ENCODE measurements around the gene SGCE. TPM values are rescaled to one million over a fixed set of nuclear protein-coding genes. Genes with fewer than 3 reads are reported as not detected.

The SGCE gene
- total RNA-seq, 4 donors from 2014 or later: 72.3 to 108 (median 85.8) TPM

DNA sequence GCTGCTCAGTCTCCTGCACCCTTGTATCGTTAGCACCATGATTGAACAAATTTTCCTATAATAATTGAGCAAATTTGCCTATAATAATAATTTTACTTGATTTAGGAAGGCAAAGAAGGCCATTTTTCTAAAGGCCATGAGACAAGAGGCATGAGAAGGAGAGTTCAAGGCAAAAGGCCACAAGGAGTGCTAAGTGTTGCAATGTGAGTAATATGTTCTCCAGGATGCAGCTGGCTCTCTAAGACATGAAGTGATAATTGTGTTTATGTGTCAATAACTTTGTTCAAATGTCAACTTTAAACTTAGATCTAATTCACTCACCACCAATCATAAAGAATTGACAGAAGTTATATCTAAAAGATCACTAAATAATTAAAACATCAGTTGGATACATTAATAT is 53.8 kb downstream of the SGCE start:
- Histone ChIP-seq H3K27ac (no peak overlapping the region), H3K36me3 (peaks cover 0 to 5% of the 10 kb centered on the region in 2 donors), H3K27me3 (no peaks in the 10 kb centered on the region), H3K4me1 (no peaks in the 10 kb centered on the region), H3K9me3 (no peaks in the 10 kb centered on the region), H3K4me3 (replicated peaks in 1 of 3) (no peak overlapping the region)
- no peak for DNase-seq
- WGBS, 2 donors: 97 to 98% methylated on average over 1 of the region's 1 CpG
- intact Hi-C loops (cut with DNase I): no loop called here
- TF ChIP-seq, protein P1, sequence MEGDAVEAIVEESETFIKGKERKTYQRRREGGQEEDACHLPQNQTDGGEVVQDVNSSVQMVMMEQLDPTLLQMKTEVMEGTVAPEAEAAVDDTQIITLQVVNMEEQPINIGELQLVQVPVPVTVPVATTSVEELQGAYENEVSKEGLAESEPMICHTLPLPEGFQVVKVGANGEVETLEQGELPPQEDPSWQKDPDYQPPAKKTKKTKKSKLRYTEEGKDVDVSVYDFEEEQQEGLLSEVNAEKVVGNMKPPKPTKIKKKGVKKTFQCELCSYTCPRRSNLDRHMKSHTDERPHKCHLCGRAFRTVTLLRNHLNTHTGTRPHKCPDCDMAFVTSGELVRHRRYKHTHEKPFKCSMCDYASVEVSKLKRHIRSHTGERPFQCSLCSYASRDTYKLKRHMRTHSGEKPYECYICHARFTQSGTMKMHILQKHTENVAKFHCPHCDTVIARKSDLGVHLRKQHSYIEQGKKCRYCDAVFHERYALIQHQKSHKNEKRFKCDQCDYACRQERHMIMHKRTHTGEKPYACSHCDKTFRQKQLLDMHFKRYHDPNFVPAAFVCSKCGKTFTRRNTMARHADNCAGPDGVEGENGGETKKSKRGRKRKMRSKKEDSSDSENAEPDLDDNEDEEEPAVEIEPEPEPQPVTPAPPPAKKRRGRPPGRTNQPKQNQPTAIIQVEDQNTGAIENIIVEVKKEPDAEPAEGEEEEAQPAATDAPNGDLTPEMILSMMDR (IDR thresholded peaks at IDR 0.05): no peak

DNA sequence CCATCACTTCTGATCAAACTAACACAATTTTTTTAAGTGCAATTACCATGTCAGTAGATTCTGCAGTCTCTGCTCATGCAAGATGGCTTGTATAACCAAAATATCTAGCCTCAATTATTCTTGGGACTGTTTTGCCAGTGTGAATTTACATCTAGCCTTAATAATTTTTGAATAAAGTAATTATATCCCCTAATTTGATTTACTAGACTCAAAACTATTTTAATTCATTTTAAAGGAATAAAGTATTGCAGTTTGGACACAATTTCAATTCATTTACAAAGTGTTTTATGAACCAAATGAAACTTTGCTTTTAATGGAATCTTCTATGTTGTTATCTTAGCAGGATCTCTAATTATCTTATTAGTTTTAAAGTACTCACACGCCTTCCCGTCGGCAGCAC is 55.7 kb downstream of the SGCE start:
- no peak for DNase-seq
- no peak overlapping the region for H3K4me3 ChIP-seq (replicated peaks in 1 of 3)
- no peaks in the 10 kb centered on the region for H3K9me3 ChIP-seq
- 96 to 98% methylated on average over 3 of the region's 3 CpGs for WGBS, 2 donors
- no peak for TF ChIP-seq POLR2A (IDR thresholded peaks at IDR 0.05)
- TF ChIP-seq, protein P1 (IDR thresholded peaks at IDR 0.05): no peak
- intact Hi-C loops (cut with DNase I): no loop called here
- H3K27ac ChIP-seq: no peak overlapping the region
- H3K4me1 ChIP-seq: no peaks in the 10 kb centered on the region
- H3K27me3 ChIP-seq: no peaks in the 10 kb centered on the region
- H3K36me3 ChIP-seq: peaks cover 0 to 5% of the 10 kb centered on the region in 2 donors

DNA sequence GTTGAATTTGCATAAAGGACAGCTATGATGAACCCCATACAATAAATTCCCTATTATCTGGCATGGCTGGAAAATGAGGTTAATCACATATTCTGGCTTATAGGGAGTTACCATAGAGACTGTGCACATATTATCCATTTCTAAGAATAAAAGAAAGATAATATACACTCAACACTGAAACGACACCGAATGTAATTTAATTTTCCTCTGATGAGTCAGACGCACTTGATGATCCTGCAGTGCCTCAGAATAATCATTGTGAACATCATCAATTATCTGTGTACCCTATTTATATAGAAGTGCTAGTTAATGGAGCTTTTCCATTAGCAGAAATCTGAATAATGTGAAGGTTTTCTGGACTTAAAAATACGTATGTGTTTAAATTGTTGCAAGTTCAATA is 60.2 kb downstream of the SGCE start:
- no peaks in the 10 kb centered on the region for H3K4me1 ChIP-seq
- no peak for TF ChIP-seq POLR2A (IDR thresholded peaks at IDR 0.05)
- TF ChIP-seq, protein P1 (IDR thresholded peaks at IDR 0.05): no peak
- H3K36me3 ChIP-seq: peaks cover 0 to 5% of the 10 kb centered on the region in 2 donors
- H3K27me3 ChIP-seq: no peaks in the 10 kb centered on the region
- H3K27ac ChIP-seq: no peak overlapping the region
- no peak for DNase-seq
- H3K4me3 ChIP-seq (replicated peaks in 1 of 3): no peak overlapping the region
- WGBS, 2 donors: 83 to 94% methylated on average over 4 of the region's 4 CpGs
- intact Hi-C loops (cut with DNase I): no loop called here
- H3K9me3 ChIP-seq: no peaks in the 10 kb centered on the region

DNA sequence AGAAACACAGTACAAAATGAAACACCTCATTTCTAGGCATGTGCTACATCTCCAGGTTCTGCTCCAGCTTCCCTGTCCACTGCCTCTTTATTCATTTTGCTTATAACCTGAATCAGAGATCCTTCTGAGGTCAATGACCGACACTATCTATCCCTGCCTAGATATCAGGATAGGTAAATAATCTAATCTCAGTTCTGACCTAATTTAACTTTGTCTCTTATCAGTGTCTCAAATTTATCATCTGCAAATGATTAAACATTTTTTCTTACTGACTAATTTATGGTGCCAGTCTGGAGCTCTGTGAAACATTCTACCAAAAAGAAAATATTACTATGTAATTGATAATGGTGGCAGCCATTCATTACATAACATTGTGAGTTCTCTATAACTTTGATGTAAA is 61.1 kb downstream of the SGCE start:
- 93 to 96% methylated on average over 1 of the region's 1 CpG for WGBS, 2 donors
- no peak for DNase-seq
- Histone ChIP-seq H3K27me3 (no peaks in the 10 kb centered on the region), H3K36me3 (no peaks in the 10 kb centered on the region), H3K4me3 (replicated peaks in 1 of 3) (no peak overlapping the region), H3K9me3 (no peaks in the 10 kb centered on the region), H3K27ac (no peak overlapping the region), H3K4me1 (no peaks in the 10 kb centered on the region)
- intact Hi-C loops (cut with DNase I): no loop called here
- no peak for TF ChIP-seq POLR2A (IDR thresholded peaks at IDR 0.05)
- TF ChIP-seq, protein P1 (IDR thresholded peaks at IDR 0.05): no peak

DNA sequence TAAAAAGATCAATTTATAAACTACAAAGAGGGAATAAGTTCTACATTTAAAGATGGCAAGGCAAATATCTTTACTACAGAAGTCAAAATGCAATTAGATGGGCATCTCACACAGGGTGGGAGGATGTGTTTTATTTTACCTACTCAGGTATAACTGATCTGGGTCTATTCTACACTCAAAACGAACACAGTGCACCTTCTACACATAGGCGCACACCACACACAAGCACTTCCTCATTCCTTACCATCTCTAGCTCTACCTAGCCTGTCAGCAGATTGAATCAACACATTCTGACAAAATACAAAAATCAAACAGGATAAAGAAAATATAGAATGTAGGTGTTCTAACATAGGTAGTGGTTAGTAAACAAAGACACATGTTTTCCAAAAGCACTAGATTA is 64.8 kb downstream of the SGCE start:
- 67 to 76% methylated on average over 2 of the region's 2 CpGs for WGBS, 2 donors

More for the DNA sequence above, 64.8 kb downstream of the SGCE start:
- Histone ChIP-seq H3K9me3 (no peaks in the 10 kb centered on the region), H3K36me3 (no peaks in the 10 kb centered on the region), H3K27me3 (no peaks in the 10 kb centered on the region), H3K27ac (no peak overlapping the region), H3K4me3 (replicated peaks in 1 of 3) (no peak overlapping the region), H3K4me1 (no peaks in the 10 kb centered on the region)
- TF ChIP-seq POLR2A (IDR thresholded peaks at IDR 0.05): no peak
- TF ChIP-seq, protein P1 (IDR thresholded peaks at IDR 0.05): no peak
- intact Hi-C loops (cut with DNase I): no loop called here
- no peak for DNase-seq
